ENCODE results near the gene GRAMD1A.
"Not testable (repeated sequence)": the region's sequence is repeated elsewhere in the genome, so short reads cannot be mapped to it uniquely, and the experiment has no call there.

The GRAMD1A gene

DNA sequence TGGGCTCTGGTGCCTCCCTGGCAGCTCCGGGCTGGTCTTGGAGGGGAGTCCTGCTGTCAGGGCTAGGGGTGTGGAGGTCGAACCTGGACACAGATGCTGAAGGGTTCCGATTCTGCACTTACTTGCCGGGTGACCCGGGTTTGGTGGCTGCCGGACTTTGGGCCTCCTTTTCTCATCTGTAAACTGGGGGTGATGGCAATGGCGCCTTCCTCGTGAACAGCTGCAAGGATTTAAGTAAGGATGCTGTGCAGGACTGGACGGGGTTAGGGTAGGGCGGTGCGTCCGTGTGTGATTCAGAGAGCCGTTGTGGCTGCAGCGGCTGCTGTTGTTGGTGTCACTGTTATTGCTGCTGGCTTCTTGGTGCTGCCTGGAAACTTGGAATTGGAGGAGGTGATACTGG is 43.8 kb downstream of the GRAMD1A start:
- H3K36me3 ChIP-seq (ENCODE audit: control insufficient read depth in 2 of 2, insufficient read depth in 2 of 2, low read length in 2 of 2), result no peaks in the 10 kb centered on the region
- no peak overlapping the region for H3K27ac ChIP-seq (ENCODE audit: low read depth in 2 of 2, low read length in 2 of 2)
- H3K9ac ChIP-seq (ENCODE audit: low read depth in 1 of 2, low read length in 2 of 2), result no peak overlapping the region
- H3K4me1 ChIP-seq (ENCODE audit: control insufficient read depth in 2 of 2, insufficient read depth in 2 of 2, low read length in 2 of 2), result peaks cover 12 to 24% of the 10 kb centered on the region in 2 donors
- peaks cover 0 to 3% of the 10 kb centered on the region in 2 donors for H3K27me3 ChIP-seq (ENCODE audit: control insufficient read depth in 2 of 2, insufficient read depth in 2 of 2, low read length in 2 of 2)
- no peak overlapping the region for H3K4me3 ChIP-seq (ENCODE audit: low read length in 2 of 2)
- no peaks in the 10 kb centered on the region for H3K9me3 ChIP-seq (ENCODE audit: control insufficient read depth in 2 of 2, low read length in 2 of 2)

DNA sequence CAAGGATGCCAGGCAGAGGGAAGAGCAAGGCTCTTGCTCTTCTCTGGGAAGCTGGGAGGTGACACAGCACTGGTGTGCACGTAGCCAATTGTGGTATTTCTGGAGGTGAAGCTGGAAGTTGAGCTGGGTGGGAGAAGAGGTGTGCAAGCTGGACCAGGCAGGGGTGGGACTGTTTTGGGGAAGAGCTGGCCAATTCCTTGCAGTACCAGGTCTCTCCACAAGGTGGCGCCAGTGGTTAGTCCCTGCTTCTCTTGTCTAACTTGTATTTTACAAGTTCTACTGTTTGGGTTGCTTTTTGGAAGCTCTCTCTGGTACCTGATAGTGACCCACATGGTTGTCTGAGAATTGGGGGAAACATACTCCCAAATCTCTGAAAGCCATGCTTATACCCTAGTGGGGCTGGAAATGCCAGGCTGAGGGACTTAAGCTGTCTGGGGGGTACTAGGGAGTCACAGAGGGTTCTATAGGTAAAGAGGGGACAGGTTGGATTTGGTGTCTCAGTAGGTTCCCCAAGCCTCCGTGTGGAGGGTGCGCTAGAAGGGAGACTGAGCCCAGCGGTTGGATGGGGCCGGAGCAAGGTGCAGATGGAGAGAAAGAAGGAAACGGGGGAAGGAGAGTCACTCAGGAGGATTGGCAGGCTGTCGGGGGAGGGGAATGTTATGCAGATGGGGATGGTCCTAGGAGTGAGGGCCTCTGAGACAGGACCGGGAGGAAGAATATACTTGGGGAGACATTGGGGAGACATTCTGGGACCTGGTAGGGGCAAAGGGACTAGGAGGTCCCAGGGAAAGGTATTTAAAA is 44.4 kb downstream of the GRAMD1A start:
- no peak overlapping the region for H3K9ac ChIP-seq (ENCODE audit: low read depth in 1 of 2, low read length in 2 of 2)
- no peak overlapping the region for H3K27ac ChIP-seq (ENCODE audit: low read depth in 2 of 2, low read length in 2 of 2)
- H3K4me3 ChIP-seq (ENCODE audit: low read length in 2 of 2), result no peak overlapping the region
- no peaks in the 10 kb centered on the region for H3K36me3 ChIP-seq (ENCODE audit: control insufficient read depth in 2 of 2, insufficient read depth in 2 of 2, low read length in 2 of 2)
- peaks cover 12 to 24% of the 10 kb centered on the region in 2 donors for H3K4me1 ChIP-seq (ENCODE audit: control insufficient read depth in 2 of 2, insufficient read depth in 2 of 2, low read length in 2 of 2)
- H3K27me3 ChIP-seq (ENCODE audit: control insufficient read depth in 2 of 2, insufficient read depth in 2 of 2, low read length in 2 of 2), result no peaks in the 10 kb centered on the region
- H3K9me3 ChIP-seq (ENCODE audit: control insufficient read depth in 2 of 2, low read length in 2 of 2), result no peaks in the 10 kb centered on the region

DNA sequence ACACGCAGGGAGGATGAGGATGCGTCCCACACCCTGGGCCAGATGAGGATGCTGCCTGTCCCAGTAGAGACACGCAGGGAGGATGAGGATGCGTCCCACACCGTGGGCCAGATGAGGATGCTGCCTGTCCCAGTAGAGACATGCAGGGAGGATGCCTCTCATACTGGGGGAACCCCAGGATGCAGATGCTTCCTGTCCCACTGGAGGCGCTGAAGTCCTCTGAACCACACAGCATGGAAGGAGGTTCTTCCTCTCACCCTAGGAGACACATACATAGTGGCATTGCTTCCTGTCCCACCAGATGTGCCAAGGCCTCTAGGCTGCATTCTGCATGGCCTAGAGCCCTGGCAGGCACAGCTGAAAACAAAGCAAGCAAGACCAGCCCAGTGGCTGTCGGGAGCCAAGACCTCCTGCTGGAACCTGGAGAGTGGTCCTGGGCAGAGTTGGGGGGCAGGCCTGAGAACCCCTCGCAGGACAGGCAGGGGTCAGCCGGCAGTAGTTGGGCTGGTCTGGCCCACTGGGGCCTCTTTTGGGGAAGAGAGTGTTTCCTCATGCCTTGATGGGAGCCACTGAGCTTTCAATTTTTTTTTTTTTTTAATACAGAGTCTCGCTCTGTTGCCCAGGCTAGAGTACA is 45.7 kb downstream of the GRAMD1A start:
- Histone ChIP-seq H3K9me3 (ENCODE audit: control insufficient read depth in 2 of 2, low read length in 2 of 2) (no peaks in the 10 kb centered on the region), H3K36me3 (ENCODE audit: control insufficient read depth in 2 of 2, insufficient read depth in 2 of 2, low read length in 2 of 2) (no peaks in the 10 kb centered on the region), H3K27me3 (ENCODE audit: control insufficient read depth in 2 of 2, insufficient read depth in 2 of 2, low read length in 2 of 2) (no peaks in the 10 kb centered on the region), H3K27ac (ENCODE audit: low read depth in 2 of 2, low read length in 2 of 2) (no peak overlapping the region), H3K4me1 (ENCODE audit: control insufficient read depth in 2 of 2, insufficient read depth in 2 of 2, low read length in 2 of 2) (peaks cover 5 to 14% of the 10 kb centered on the region in 2 donors), H3K9ac (ENCODE audit: low read depth in 1 of 2, low read length in 2 of 2) (no peak overlapping the region), H3K4me3 (ENCODE audit: low read length in 2 of 2) (no peak overlapping the region)

DNA sequence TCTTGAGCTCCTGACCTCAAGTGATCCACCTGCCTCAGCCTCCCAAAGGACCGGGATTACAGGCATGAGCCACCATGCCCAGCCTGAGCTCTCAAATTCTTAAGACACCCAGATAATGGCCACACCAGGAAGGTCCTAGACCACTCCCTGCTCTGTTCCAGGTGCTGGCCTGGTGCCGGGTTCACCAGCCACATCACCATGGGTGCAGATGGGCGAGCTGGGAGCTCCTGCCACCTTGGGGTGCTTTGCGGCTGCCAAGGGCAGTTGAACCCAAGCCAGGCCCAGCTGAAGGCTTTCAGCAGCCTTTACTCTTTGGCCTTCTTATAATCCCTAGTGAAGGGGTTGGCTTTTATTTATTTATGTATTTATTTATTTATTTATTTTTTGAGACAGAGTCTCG is 46.3 kb downstream of the GRAMD1A start:
- H3K27me3 ChIP-seq (ENCODE audit: control insufficient read depth in 2 of 2, insufficient read depth in 2 of 2, low read length in 2 of 2), result no peaks in the 10 kb centered on the region
- H3K9me3 ChIP-seq (ENCODE audit: control insufficient read depth in 2 of 2, low read length in 2 of 2), result no peaks in the 10 kb centered on the region
- H3K4me3 ChIP-seq (ENCODE audit: low read length in 2 of 2), result no peak overlapping the region
- no peaks in the 10 kb centered on the region for H3K36me3 ChIP-seq (ENCODE audit: control insufficient read depth in 2 of 2, insufficient read depth in 2 of 2, low read length in 2 of 2)
- no peak overlapping the region for H3K9ac ChIP-seq (ENCODE audit: low read depth in 1 of 2, low read length in 2 of 2)
- H3K27ac ChIP-seq (ENCODE audit: low read depth in 2 of 2, low read length in 2 of 2), result no peak overlapping the region
- H3K4me1 ChIP-seq (ENCODE audit: control insufficient read depth in 2 of 2, insufficient read depth in 2 of 2, low read length in 2 of 2), result peaks cover 3 to 8% of the 10 kb centered on the region in 2 donors

DNA sequence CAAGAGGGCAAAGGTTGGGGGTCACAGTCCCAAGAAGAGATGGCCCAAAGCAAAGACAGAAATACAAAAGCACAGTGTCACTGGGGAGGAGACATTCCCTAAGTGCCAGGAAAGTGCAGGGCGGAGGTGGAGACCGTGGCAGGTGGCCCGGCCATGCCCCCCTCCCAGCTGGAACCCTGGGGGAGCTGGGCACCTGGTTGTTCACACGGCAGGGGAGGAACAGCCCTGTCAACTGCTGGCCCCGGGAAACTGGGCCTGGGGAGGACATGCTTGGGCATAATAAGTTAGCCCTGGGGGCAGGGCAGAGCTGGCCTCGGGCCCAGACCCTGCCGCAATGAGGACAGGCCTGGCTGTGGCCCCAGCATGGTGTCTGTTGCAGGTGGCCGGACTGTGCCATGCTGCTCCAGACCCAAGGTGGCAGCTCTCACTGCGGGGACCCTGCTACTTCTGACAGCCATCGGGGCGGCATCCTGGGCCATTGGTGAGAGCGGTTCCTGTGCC is 48.8 kb downstream of the GRAMD1A start:
- Histone ChIP-seq H3K9ac (ENCODE audit: low read depth in 1 of 2, low read length in 2 of 2) (no peak overlapping the region), H3K9me3 (ENCODE audit: control insufficient read depth in 2 of 2, low read length in 2 of 2) (no peaks in the 10 kb centered on the region), H3K4me1 (ENCODE audit: control insufficient read depth in 2 of 2, insufficient read depth in 2 of 2, low read length in 2 of 2) (no peaks in the 10 kb centered on the region), H3K36me3 (ENCODE audit: control insufficient read depth in 2 of 2, insufficient read depth in 2 of 2, low read length in 2 of 2) (no peaks in the 10 kb centered on the region), H3K27ac (ENCODE audit: low read depth in 2 of 2, low read length in 2 of 2) (no peak overlapping the region), H3K4me3 (ENCODE audit: low read length in 2 of 2) (no peak overlapping the region), H3K27me3 (ENCODE audit: control insufficient read depth in 2 of 2, insufficient read depth in 2 of 2, low read length in 2 of 2) (no peaks in the 10 kb centered on the region)

DNA sequence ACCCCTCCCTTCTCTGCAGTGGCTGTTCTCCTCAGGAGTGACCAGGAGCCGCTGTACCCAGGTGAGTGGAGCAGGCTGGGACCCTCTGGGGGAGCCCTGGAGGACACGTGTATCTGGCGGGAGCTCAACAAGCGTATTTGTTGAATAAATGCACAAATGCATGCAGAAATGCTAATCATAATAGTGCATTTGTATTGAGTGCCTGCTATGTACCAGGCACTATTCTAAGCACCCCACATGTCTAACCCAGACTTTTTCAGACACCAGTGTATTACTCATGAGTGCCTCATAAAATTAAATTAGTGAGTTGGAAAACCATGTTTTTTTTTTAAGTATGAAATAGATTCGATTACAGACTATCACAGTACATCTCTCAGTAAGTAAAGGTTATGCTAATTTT is 49.3 kb downstream of the GRAMD1A start:
- no peaks in the 10 kb centered on the region for H3K9me3 ChIP-seq (ENCODE audit: control insufficient read depth in 2 of 2, low read length in 2 of 2)
- no peak overlapping the region for H3K27ac ChIP-seq (ENCODE audit: low read depth in 2 of 2, low read length in 2 of 2)
- no peak overlapping the region for H3K9ac ChIP-seq (ENCODE audit: low read depth in 1 of 2, low read length in 2 of 2)
- no peaks in the 10 kb centered on the region for H3K36me3 ChIP-seq (ENCODE audit: control insufficient read depth in 2 of 2, insufficient read depth in 2 of 2, low read length in 2 of 2)
- H3K27me3 ChIP-seq (ENCODE audit: control insufficient read depth in 2 of 2, insufficient read depth in 2 of 2, low read length in 2 of 2), result no peaks in the 10 kb centered on the region
- no peak overlapping the region for H3K4me3 ChIP-seq (ENCODE audit: low read length in 2 of 2)
- no peaks in the 10 kb centered on the region for H3K4me1 ChIP-seq (ENCODE audit: control insufficient read depth in 2 of 2, insufficient read depth in 2 of 2, low read length in 2 of 2)

DNA sequence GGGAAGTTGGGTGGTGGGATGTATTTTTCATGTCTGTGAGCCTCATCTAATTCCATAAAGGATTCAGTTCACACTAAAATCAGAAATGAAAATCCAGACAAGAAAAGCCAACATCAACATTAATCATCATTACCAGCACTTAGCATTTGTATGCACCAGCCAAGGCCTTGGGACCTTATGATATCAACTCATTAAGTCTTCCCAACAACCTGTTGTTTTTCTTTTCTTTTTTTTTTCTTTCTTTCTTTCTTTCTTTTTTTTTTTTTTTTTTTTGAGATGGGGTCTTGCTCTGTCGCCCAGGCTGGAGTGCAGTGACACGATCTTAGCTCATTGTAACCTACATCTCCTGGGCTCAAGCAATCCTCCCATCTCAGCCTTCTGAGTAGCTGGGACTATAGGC is 50.5 kb downstream of the GRAMD1A start:
- not testable (repeated sequence) for H3K4me1 ChIP-seq (ENCODE audit: control insufficient read depth in 2 of 2, insufficient read depth in 2 of 2, low read length in 2 of 2); H3K27ac ChIP-seq (ENCODE audit: low read depth in 2 of 2, low read length in 2 of 2); H3K36me3 ChIP-seq (ENCODE audit: control insufficient read depth in 2 of 2, insufficient read depth in 2 of 2, low read length in 2 of 2); H3K9ac ChIP-seq (ENCODE audit: low read depth in 1 of 2, low read length in 2 of 2); H3K4me3 ChIP-seq (ENCODE audit: low read length in 2 of 2); H3K9me3 ChIP-seq (ENCODE audit: control insufficient read depth in 2 of 2, low read length in 2 of 2); H3K27me3 ChIP-seq (ENCODE audit: control insufficient read depth in 2 of 2, insufficient read depth in 2 of 2, low read length in 2 of 2)

DNA sequence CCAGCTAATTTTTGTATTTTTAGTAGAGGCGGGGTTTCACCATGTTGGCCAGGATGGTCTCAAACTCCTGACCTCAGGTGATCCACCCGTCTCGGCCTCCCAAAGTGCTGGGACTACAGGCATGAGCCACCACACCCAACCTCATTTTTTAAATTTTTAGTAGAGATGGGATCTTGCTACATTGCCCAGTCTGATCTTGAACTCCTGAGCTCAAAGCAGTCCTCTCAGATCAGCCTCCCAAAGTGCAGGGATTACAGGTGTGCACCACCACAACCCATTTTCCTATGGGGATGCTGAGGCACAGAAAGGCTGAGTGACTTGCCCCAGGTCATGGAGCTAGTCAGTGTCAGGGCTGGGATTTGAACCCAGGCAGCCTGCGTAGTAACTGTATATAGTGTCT is 51.1 kb downstream of the GRAMD1A start:
- H3K4me3 ChIP-seq (ENCODE audit: low read length in 2 of 2); H3K4me1 ChIP-seq (ENCODE audit: control insufficient read depth in 2 of 2, insufficient read depth in 2 of 2, low read length in 2 of 2); H3K27ac ChIP-seq (ENCODE audit: low read depth in 2 of 2, low read length in 2 of 2); H3K9ac ChIP-seq (ENCODE audit: low read depth in 1 of 2, low read length in 2 of 2); H3K9me3 ChIP-seq (ENCODE audit: control insufficient read depth in 2 of 2, low read length in 2 of 2); H3K27me3 ChIP-seq (ENCODE audit: control insufficient read depth in 2 of 2, insufficient read depth in 2 of 2, low read length in 2 of 2); H3K36me3 ChIP-seq (ENCODE audit: control insufficient read depth in 2 of 2, insufficient read depth in 2 of 2, low read length in 2 of 2): not testable (repeated sequence)

DNA sequence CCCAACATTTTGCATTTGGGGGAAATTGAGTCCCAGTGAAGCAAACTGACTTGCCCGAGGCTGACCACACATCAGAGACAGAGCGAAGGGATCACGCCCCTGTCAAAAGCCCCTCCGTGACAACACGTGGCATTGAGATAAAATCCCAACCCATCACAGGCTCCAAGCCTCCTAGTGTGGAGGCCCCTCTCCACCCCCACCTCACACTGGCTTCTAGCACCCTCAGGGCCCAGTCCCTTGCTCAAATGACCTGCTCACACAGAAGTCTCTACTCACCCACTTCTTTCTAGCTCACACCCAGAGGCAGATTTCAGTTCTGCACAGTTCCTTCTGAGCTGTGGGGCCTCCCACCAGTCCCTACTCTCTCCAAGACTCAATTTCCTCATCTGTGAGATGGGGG is 51.7 kb downstream of the GRAMD1A start:
- H3K27ac ChIP-seq (ENCODE audit: low read depth in 2 of 2, low read length in 2 of 2), result no peak overlapping the region
- no peaks in the 10 kb centered on the region for H3K9me3 ChIP-seq (ENCODE audit: control insufficient read depth in 2 of 2, low read length in 2 of 2)
- no peak overlapping the region for H3K4me3 ChIP-seq (ENCODE audit: low read length in 2 of 2)
- H3K27me3 ChIP-seq (ENCODE audit: control insufficient read depth in 2 of 2, insufficient read depth in 2 of 2, low read length in 2 of 2), result peaks cover 0 to 5% of the 10 kb centered on the region in 2 donors
- H3K4me1 ChIP-seq (ENCODE audit: control insufficient read depth in 2 of 2, insufficient read depth in 2 of 2, low read length in 2 of 2), result no peaks in the 10 kb centered on the region
- no peaks in the 10 kb centered on the region for H3K36me3 ChIP-seq (ENCODE audit: control insufficient read depth in 2 of 2, insufficient read depth in 2 of 2, low read length in 2 of 2)
- H3K9ac ChIP-seq (ENCODE audit: low read depth in 1 of 2, low read length in 2 of 2), result no peak overlapping the region

DNA sequence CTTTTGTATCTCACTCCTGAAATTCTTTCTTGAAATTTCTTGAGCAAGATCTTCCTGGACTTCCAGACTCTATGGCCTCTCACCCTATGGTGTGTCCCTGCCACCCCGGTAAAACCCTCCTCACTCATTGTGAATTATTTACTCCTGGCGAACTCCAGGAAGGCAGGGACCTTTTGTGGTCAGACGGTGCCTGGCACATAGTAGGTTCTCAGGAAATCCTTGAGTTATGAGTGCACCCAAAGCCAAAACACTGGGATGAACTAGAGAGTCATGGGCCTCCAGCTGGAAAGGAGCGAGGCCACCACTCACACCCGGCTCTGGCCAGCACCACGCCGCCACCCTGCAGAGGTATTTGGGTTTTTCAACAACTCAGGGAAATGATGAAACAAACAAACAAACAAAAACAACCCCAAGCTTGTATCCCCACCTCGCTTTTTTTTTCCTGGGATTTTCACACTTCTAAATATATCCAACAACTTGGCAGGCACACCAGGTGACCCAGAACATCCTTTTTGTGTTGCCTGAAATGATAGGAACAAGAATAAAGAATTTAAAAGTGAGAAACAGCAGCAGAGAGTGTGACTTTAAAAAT is 52.6 kb downstream of the GRAMD1A start:
- peaks cover 0 to 5% of the 10 kb centered on the region in 2 donors for H3K27me3 ChIP-seq (ENCODE audit: control insufficient read depth in 2 of 2, insufficient read depth in 2 of 2, low read length in 2 of 2)
- no peaks in the 10 kb centered on the region for H3K36me3 ChIP-seq (ENCODE audit: control insufficient read depth in 2 of 2, insufficient read depth in 2 of 2, low read length in 2 of 2)
- H3K27ac ChIP-seq (ENCODE audit: low read depth in 2 of 2, low read length in 2 of 2), result no peak overlapping the region
- H3K9ac ChIP-seq (ENCODE audit: low read depth in 1 of 2, low read length in 2 of 2), result no peak overlapping the region
- no peak overlapping the region for H3K4me3 ChIP-seq (ENCODE audit: low read length in 2 of 2)
- no peaks in the 10 kb centered on the region for H3K9me3 ChIP-seq (ENCODE audit: control insufficient read depth in 2 of 2, low read length in 2 of 2)
- H3K4me1 ChIP-seq (ENCODE audit: control insufficient read depth in 2 of 2, insufficient read depth in 2 of 2, low read length in 2 of 2), result no peaks in the 10 kb centered on the region

All from mucosa of rectum (tissue), 2 donors.